GM18499 (cell line): Measurements from ENCODE around the gene IP6K2.
"Not testable (repeated sequence)": the region's sequence is repeated elsewhere in the genome, so short reads cannot be mapped to it uniquely, and the experiment has no call there.

Source experiments
- ATAC-seq: cut with Tn5 transposase; IDR thresholded peaks from one replicate; pipeline ENCODE4 v1.9.1; 2021; ENCODE audit warnings: moderate number of reproducible peaks; ENCODE audit not compliant: insufficient read depth, unreplicated experiment

IP6K2 gene

GRCh38 chr3:48733752-48734518, 16.9 kb upstream of the IP6K2 start:
- not testable (repeated sequence) for ATAC-seq

- no peak for ATAC-seq
These were observed 10.5 kb upstream of the IP6K2 start for GRCh38 chr3:48727511-48727910.

DNA sequence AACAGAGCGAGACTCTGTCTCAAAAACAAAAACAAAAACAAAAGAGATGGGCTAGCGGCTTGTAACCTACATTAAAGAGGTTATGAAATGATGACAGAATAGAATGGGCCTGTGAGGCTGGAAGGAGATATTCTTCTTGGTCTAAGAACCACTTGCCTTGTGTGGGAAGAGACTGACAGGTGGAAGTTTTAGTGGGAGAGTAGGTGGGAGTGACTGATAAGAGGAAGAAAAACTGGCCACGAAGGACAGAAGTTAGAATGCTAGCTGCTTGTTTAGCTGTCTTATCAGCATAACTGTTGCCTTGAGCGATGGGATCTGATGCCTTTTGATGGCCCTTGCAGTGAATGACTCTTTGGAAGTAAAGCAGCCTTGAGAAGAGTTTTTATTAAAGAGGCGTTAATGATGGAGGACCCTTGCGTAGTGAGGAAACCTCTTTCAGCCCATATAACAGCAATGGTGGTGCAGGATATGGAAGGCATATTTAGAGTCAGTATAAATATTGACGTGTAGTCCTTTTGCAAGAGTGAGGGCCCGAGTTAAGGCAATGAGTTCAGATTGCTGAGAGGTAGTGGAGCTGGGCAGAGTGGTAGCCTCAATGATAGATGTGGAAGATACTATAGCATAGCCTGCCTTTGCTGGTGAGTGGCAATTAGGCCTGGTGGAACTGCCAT, 8.3 kb upstream of the IP6K2 start:
- ATAC-seq: not testable (repeated sequence)

GRCh38 chr3:48723725-48724124, 6.7 kb upstream of the IP6K2 start:
- no peak for ATAC-seq

DNA sequence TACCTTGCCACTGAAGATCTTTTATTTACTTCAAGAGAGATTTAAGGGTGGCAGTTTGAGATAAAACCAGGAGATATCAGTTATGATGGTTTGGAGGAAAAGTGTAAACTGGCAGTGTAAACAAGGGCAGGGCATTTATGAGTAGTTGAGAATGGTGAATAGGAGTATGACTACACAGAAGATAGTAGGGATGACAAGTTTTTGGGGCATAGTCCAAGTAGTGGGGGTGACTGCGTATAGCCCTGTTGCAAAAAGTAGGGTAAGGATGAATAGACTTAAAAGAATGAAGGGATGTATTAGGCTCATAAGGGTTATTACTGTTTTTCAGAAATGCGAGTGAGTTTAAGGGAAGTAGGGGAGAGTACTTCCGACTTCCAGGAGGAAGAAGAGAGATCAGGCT, 6.3 kb upstream of the IP6K2 start:
- not testable (repeated sequence) for ATAC-seq

- no peak for ATAC-seq
These were observed 476 bp downstream of the IP6K2 start for GRCh38 chr3:48716508-48716981.

DNA sequence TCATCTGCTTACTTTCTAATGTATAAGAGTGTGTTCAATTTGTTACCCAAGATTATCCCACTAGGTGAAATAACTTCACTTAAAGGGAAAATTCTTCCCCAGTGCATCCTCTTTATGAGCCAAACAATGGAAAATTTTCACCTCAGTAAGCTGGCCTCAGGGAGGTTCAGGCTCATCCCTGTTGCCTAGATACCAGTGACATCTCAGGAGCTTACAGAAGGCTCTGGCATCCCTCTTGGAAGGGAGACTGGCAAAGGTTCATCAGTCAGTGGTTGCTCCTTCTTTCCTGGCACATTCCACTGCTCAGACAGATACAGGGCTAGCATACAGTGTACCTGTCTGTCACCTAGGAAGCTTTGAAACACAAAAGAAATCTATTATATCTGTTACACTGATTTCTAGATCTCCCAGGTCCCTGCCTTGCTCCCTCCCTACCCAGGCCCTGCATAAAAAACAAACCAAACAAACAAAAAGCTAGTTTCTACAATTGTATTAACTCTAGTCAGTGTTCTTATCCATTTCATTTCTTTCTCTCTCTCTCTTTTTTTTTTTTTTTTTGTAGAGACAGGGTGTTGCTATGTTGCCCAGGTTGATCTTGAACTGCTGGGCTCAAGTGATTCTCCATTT, 1.7 kb downstream of the IP6K2 start:
- no peak for ATAC-seq

DNA sequence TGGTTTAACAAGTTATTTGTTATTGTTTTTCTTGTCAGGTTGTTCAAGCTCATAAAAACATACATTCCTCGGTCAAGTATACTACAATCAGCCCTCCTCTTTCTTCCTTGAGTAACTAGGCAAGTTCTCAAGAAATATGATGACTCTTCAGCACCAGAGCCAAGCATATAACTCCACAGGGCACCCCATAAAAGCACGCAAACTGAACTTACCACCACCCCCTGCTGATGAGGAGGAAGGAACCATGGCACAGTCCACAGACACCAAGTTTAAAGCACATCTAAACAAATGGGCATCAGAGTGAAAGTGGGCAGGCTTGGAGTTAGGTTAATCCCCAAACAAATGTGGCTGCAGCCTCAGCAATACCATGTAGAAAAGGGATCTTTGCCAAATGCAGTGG, 5.3 kb downstream of the IP6K2 start:
- ATAC-seq: no peak

DNA sequence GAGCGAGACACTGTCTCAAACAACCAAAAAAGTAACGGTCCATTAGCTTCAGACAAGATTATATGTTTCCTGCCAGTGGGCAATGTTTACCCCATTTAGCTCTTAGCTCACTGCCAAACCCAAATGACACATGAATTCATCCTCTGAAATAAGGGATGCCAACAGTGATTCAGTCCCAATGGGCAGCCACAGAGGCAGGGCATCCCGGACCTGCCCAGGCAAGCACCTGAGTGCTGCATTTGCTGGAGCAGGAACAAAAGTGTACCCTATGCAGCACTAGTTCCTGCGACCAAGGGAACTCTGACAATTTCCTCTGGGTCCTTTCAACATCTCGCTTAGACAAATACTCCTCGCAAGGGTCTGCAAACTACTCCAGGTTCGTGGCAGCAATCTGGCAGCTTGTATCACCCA, 8.0 kb downstream of the IP6K2 start:
- no peak for ATAC-seq

DNA sequence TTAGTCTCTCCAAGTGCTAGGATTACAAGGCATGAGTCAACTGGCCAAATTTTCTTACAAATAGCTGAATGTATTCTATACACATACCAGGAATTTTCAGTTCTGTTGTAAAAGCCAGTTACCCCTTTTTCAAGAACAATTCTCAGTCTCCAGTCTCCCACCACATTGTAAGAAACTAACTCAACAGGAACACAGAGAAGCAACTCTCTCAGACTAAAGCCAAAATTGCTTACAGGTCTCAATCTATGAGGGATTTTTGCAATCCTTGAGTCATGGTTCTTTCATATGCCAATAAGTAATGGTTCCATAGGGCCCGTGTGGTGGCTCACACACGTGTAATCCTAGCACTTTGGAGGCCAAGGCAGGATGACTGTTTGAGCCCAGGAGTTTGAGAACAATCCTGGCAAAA, 8.5 kb downstream of the IP6K2 start:
- no peak for ATAC-seq

DNA sequence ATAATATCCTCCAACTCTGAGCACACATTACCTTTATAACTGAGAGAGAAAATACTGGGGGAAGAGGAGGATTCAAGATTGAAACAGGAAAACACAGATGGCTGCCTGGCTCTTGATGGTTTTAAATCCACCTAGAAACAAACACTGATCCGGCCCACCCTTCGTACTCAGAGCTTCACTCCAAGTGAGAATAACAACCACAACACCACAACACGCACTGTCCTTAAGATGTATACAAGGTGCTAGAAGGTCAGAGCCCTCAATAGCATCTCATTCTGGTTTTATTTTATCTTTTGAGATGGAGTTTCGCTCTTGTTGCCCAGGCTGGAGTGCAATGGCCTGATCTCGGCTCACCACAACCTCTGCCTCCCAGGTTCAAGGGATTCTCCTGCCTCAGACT, 9.9 kb downstream of the IP6K2 start:
- no peak for ATAC-seq

- ATAC-seq: no peak
These were observed 14.6 kb downstream of the IP6K2 start for GRCh38 chr3:48702320-48702920.

- ATAC-seq: no peak
These were observed 16.2 kb downstream of the IP6K2 start for GRCh38 chr3:48700731-48701405.

DNA sequence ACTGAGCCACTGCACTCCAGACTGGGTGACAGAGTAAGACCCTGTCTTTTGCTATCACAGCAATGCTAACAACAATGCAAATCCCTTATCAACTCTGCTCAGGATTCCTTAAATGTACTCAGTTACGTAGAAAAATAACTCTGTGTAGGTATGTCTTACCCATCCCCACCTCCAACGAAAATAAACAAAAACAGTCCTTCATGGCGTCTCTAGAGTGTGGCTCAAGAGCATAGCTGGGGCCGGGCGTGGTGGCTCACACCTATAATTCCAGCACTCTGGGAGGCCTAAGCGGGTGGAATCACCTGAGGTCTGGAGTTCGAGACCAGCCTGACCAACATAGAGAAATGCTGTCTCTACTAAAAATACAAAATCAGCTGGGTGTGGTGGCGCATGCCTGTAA, 18.1 kb downstream of the IP6K2 start:
- ATAC-seq: no peak

DNA sequence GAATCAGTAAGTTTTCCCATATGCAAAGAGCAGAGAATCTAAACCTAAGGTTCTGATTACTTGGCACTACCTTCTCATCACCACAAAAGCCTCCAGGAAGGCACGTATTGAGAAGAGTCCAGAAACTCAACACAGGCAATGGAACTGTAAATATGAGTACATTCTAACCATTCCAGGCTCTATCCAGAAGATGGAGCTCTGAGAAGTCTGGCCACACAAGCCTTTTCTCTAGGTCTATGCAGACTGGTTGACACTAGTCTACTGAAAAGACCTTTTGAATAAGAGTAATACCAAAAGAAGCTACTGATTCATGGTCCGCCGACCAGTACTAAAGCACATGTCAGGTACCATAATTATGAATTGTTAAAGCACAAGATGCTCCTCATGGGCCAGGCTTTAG, 19.1 kb downstream of the IP6K2 start:
- ATAC-seq: no peak

DNA sequence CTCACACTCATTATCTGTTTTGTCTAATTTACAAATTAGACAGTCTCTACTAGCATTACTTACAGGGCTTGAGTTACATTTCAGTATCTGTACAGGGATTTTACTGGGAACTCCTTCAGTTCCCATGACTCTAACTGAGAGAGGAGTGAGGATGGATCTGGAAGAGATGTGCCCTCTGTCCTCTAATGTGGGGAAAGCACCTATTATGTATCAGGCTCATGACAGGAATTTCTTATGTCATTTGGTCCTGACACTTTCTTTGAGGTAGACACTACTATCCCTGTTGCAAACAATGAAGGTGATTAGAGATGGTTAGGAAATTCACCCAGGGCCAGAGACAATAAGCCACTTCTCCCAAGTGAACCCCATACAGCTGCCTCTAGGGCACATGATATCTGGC, 20.4 kb downstream of the IP6K2 start:
- no peak for ATAC-seq

- ATAC-seq: no peak
These were observed 20.9 kb downstream of the IP6K2 start for GRCh38 chr3:48696156-48696555.

- no peak for ATAC-seq
These were observed 21.6 kb downstream of the IP6K2 start for GRCh38 chr3:48695393-48695753.

DNA sequence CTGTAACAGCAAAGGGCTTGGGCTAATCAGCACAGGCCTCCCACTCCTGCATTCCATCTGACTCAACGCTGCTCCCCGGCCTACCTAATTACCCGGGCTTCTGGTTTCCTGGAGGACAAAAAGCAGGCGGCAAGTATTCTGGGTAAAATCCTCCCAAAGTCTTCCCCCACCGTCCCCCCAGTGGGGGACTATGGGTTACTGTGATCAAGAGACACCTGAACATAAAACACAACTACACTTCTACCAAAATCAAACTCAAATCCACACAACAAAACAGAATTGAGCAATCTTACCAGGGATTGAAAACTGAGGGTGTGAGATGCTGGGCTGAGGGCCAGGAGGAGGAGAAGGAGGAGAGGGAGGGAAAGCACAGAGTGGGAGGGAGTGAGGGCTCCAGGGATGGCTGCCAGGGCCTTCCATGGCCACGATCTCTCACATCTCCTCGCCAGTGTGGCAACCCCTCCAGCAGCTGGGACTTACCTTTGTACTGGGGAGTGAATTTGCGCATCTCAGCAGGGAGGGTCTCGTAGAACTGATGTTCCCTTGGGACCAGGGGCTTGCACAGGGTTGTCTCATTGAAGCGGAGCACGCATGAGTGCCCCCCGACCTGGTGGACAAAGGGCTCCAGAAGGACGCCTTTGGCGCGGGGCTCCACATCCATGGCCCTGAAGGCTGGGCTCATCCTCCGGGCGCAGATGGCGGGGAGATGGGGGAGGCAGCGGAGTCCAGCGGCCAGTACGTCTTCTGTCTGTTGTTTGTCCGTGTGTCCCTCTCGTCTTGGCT, 22.2 kb downstream of the IP6K2 start:
- no peak for ATAC-seq

DNA sequence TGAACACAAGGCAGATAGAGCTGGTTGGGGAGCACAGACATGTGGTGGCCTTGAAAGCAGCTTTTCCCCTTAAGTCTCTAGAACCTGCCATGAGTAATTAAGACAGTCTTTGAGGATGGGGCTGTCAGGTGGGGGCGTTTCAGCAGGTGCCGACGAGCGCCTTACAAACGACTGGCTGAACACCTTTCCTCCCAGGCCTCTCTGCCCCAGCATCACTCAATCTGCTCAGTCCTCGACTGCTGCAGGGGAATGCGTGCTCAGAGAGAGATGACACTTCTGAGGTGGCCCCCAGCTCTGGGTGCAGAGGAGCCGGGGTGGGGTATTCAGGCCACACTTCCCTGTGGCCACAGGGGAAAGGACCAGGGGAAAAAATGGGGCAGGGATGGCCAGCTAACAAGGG, 23.2 kb downstream of the IP6K2 start:
- no peak for ATAC-seq
